HFF-Myc (cell line): ENCODE measurements around the gene REP15.

Experiments used
- DNase-seq: peaks from one replicate; pipeline ENCODE4 v3.0.0-alpha.2; 2011; ENCODE audit warnings: low read depth; ENCODE audit errors: extremely low read depth
- H3K4me3 ChIP-seq: replicated peaks from 2 replicates; pipeline ENCODE4 v1.5.1; 2011; ENCODE audit warnings: low read depth, mild to moderate bottlenecking, control low read depth, low read length
- TF ChIP-seq, protein P1 (sequence below): IDR thresholded peaks from 2 replicates; pipeline ENCODE4 v1.5.1; 2012; ENCODE audit warnings: mild to moderate bottlenecking, low read depth, low read length, control low read depth; ENCODE audit errors: missing control alignments

The REP15 gene

DNA sequence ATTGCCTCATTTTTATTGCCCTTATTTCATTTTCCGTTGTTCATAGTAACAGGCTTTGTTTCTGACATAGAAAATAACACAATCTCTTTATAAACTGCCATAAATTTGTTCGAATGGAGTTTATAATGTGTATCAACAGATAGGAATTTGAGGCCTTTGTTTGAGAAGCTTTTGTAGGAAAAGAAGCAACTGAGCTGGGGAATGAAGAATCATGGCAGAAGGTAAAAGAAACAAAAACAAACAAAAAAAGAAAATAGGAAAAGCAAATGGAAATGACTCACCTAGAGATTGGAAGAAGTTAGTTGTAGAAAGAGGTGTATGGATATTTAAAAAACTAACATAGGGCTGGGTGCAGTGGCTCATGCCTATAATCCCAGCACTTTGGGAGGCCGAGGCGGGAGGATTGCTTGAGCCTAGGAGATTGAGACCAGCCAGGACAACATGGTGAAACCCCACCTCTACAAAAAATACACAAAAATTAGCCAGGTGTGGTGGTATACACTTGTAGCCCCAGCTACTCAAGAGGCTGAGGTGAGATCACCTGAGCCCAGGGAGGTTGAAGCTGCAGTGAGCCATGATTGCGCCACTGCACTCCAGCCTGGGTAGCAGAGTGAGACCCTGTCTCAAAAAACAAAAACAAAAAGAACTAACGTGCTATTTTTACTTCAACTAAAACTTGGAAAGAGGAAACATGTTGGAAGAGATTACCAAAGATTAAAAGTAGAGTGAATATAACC lies 523 bp upstream of the REP15 start:
- no peak for DNase-seq
- no peak overlapping the region for H3K4me3 ChIP-seq
- TF ChIP-seq, protein P1, sequence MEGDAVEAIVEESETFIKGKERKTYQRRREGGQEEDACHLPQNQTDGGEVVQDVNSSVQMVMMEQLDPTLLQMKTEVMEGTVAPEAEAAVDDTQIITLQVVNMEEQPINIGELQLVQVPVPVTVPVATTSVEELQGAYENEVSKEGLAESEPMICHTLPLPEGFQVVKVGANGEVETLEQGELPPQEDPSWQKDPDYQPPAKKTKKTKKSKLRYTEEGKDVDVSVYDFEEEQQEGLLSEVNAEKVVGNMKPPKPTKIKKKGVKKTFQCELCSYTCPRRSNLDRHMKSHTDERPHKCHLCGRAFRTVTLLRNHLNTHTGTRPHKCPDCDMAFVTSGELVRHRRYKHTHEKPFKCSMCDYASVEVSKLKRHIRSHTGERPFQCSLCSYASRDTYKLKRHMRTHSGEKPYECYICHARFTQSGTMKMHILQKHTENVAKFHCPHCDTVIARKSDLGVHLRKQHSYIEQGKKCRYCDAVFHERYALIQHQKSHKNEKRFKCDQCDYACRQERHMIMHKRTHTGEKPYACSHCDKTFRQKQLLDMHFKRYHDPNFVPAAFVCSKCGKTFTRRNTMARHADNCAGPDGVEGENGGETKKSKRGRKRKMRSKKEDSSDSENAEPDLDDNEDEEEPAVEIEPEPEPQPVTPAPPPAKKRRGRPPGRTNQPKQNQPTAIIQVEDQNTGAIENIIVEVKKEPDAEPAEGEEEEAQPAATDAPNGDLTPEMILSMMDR: no peak

DNA sequence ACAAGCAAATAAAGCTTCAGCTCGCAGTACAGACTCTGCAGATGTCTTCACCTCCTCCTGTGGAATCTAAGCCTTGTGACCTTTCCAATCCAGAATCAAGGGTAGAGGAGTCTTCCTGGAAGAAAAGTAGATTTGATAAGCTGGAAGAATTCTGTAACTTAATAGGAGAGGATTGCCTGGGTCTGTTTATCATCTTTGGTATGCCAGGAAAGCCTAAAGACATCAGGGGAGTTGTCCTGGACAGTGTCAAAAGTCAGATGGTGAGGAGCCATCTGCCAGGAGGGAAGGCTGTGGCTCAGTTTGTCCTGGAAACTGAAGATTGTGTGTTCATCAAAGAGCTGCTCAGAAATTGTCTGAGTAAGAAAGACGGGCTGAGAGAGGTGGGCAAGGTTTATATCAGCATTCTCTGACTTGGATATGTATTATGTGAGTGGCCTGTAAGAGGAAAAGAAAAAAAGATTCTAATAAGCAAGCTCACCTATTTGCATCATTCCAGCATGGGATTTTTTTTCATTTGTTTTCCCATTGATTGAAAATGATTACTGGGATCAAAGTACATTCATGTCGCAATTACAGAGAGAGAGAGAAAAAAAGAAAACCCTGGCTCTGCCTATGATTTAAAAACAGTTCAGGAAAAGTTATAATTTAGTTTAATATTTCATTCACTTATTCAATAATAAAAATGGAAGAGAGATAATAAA lies 767 bp downstream of the REP15 start:
- TF ChIP-seq, protein P1: no peak
- no peak overlapping the region for H3K4me3 ChIP-seq
- no peak for DNase-seq

DNA sequence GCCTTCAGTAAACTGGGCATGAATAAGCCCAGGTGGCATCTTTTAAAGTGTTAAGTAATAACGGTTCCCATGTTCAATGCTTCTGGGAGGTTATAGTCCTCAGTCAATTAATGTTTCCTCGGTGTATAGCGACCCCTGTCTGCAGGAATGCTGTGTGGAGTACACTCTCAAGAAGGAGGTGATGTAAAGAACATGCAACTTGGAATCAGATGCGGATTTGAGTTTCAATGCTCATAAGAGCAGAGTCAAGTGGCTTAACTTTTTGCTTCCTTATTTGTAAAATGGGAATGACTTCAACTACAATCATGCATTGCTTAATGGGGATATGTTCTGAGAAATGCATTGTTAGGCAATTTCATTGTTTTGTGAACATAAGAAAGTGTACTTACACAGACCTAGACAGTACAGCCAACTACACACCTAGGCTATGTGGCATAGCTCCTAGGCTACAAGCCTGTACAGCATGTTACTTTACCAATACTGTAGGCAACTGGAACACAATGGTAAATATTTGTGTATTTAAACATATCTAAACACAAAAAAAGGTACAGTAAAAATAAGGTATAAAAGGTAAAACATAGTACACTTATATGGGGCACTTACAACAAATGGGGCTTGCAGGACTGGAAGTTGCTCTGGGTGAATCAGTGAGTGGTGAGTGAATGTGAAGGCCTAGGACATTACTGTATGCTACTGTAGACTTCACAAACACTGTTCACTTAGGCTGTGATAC lies 7.6 kb downstream of the REP15 start:
- TF ChIP-seq, protein P1: peak; percentile 84
- peak; percentile 74 for DNase-seq

DNA sequence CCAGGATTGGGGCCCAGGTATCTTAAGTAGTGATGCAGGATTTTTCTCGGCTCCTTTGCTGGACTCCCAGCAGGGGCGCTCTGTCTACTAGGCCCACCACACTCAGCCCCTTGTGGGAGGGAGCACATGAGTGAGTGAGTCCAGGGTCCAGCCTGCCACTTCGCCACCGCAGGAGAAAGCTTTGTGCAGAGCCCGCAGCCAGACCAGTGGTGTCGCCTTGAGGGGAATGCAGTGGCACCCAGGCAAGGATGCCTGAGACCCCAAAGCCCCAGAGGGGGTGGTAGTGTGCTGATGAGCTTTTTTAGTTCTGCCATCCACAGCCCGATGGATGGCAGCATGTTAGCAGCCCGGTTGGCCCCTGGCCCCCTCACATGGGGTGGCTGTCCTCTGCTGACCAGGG lies 9.0 kb downstream of the REP15 start:
- DNase-seq: no peak
- TF ChIP-seq, protein P1: no peak
- H3K4me3 ChIP-seq: no peak overlapping the region

More for the DNA sequence above, 7.6 kb downstream of the REP15 start:
- H3K4me3 ChIP-seq: no peak overlapping the region

DNA sequence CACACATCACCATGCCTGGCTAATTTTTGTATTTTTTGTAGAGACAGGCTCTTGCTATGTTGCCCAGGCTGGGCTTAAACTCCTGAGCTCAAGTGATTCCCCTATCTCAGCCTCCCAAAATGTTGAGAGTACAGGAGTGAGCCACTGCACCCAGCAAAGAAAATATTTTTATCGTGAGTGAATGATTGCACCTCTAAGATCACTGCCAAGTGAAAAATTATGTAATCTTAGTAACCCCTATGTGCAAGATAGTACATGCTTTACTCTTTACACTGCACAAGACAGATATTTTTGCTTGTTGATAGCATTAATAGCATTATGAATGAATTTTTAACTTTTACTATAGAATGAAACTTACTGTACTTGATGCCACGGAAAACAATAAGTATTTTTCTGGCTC lies 11.0 kb downstream of the REP15 start:
- no peak overlapping the region for H3K4me3 ChIP-seq
- DNase-seq: no peak
- TF ChIP-seq, protein P1: no peak

DNA sequence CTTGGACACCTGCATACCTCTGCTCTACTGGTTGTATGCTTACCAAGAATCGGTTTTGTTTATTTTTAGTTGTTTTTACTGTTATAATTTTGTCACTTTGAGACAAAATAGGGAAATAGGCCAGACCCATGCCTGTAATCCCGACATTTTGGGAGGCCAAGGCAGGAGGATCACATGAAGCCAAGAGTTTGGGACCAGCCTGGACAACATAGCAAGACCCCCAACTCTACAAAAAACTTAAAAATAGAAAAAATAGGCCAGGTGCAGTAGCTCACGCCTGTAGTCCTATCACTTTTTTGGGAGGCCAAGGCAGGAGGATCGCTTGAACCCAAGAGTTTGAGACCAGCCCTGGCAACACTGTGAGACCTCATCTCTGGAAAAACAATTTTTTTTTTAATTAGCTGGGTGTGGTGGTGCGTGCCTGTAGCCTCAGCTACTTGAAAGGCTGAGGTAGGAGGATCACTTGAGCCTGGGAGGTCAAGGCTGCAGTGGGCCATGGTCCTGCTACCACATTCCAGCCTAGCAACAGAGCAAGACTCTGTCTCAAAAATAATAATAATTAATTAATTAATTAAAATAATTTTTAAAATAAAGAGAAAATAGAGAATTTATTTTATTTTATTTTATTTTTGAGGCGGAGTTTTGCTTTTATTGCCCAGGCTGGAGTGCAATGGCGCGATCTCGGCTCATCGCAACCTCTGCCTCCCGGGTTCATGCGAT lies 13.1 kb downstream of the REP15 start:
- TF ChIP-seq, protein P1: no peak
- H3K4me3 ChIP-seq: peak overlapping the region; percentile 92
- no peak for DNase-seq
